GM19043 (cell line): ENCODE results near the gene KLHL12.

Experiments
- ATAC-seq: cut with Tn5 transposase; IDR thresholded peaks from one replicate; pipeline ENCODE4 v1.9.1; 2021; ENCODE audit warnings: low read depth; ENCODE audit not compliant: unreplicated experiment

Gene KLHL12

DNA sequence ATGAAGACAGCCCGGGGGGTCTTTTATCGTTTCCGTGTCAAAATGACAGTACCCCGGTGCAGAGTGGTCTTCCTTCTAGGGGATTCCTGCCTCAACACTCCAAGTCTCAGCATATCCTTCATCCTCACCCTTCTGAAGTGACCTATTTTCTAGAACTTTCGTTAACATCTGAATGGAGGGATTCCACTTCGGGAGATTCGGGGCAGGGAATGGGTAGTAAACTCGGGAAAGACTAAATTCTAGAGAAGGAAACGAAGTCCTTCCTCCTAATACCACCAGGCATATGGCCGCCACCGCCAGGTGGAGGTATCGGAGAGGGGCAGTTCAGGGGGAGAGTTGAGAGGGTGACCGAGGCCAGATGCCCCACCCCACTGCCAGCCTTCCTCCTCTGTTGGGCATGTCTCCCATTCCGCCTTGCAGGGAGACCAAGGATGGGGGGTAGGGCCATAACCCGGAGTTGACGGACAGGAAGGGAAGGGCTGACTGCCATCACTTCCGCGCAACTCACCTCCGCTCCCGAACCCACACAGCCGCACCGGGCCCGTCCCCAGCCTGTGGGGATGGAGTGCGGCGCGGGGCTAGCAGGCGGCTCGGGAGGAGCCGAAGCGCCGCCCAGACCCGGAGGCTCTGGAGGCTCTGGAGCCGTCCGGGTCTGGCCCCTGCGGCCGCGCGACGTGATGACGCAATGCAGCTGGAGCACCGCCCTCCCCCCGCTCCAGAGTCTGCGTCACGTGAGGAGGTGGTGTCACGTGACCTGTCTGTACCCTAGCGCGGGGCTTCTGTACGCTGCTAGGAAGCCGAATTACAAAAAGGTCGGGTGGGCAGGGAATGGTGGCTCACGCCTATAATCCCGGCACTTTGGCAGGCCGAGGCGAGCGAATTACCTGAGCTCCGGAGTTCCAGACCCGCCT lies at the start of gene KLHL12:
KLHL12 (minus strand) TSS at position 654 of the 911 bp plus-strand sequence. CDS start 2,072 bp downstream, outside the sequence.
- ATAC-seq, result peak; percentile 80

DNA sequence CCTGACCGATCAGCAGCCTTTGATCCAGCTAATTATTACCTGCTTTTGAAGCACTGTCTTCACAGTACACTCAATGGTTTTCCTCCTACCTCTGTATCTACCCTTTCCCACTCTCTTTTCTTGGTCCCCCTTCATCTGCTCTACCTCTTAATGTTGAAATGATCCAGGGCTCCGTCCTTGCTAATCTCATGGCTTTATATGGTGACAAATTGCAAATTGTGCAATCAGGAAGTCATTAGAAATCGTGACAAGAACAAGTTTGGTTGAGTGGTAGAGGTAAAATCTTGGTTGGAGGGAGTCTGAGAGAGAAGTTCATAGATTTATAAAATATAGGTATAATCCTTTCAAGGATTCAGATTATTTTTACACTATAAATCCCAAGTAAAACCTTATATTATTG lies 49.6 kb upstream of the KLHL12 start:
- no peak for ATAC-seq

DNA sequence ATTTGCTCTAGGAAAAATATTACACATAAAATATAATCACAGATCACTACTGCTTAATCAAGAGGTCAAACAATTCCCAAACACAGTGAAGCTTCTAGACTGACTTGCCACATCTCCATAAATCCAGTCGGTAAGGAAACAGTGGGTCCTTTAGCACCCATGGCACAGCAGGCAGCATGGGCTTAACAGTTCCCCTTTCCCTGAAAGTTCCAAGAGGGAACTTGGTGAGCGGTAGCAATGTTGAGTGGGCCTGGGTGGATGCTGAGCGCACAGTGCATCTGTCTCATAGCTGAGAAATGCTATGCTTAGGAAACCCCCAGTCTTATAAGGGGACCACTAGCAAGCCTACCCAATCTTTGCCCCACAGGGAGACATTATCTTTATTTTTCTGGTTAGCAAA lies 47.8 kb upstream of the KLHL12 start:
- no peak for ATAC-seq

DNA sequence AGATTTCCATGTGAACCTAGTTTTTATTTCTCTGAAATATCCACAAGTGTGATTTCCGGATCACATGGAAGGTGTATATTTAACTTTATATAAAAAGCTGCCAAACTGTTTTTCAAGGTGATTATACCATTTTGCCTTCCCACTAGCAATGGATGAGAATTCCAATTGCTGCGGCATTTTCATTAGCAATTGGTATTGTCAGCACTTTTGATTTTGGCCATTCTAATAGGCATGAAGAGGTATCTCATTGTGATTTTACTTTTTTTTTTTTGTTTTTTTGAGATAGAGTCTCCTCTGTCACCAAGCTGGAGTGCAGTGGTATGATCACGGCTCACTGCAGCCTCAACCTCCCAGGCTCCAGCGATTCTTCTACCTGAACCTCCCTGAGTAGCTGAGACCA lies 45.0 kb upstream of the KLHL12 start:
- no peak for ATAC-seq

DNA sequence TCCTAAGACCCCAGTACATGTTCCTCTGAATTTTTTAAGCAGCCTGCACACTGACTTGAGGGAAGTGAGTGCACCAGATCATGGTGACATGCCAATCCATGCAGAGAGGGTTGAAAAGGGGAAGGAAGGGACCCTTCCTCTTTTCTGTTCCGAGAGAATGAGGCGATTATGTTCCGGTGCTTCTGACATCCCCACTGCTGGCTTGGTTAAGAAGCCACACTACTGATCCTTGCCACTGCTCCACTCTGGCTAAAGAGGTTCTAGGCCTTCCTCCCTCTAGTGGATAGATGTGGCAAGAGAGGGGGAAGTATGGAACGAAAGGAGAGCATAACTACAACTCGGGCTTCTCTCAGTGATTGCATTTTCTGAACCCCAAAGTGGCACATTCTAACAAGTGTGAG lies 41.9 kb upstream of the KLHL12 start:
- ATAC-seq, result peak; percentile 62

DNA sequence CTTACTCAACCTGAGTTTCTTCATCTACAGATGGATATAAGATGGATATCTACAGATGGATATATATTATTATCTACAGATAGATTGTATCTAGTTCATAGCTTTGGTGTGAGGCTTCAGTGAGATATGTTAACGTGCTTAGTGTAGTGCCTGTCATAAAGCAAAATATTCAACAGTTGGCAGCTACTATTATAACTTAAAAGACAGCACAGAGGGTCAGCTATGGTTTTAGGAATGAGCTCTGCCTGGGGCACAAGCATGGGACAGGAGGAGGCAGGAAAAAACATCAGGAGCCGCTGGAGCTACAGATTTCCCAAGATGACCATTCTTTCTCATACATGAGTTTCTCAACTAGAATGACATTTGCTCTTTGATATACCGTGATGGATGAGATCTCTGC lies 41.3 kb upstream of the KLHL12 start:
- no peak for ATAC-seq

DNA sequence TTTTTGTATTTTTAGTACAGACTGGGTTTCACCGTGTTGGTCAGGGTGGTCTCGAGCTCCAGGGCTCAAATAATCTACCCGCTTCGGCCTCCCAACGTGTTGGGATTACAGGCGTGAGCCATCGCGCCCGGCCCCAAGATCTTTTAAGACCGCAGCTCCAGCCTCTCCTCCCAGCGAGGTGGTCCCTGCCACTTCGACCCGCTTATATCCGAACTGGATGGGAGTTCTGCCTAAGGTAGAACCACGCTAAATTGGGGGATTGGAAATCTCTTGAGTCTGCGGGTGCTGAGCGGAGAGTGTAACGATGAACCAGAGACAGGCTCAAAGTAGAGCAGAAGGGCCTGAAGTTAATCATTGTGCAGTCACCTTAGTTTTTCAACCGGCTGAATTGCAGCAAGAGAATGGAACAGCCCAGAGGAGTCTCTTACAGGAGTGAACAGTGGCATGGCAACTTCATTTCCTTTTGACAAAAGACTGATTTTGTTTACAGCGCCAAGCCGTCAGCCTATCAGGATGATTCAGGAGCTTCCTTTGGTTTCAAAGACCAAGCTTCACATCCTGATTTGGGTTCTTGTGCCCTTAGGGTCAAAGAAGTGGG lies 40.7 kb upstream of the KLHL12 start:
- no peak for ATAC-seq

DNA sequence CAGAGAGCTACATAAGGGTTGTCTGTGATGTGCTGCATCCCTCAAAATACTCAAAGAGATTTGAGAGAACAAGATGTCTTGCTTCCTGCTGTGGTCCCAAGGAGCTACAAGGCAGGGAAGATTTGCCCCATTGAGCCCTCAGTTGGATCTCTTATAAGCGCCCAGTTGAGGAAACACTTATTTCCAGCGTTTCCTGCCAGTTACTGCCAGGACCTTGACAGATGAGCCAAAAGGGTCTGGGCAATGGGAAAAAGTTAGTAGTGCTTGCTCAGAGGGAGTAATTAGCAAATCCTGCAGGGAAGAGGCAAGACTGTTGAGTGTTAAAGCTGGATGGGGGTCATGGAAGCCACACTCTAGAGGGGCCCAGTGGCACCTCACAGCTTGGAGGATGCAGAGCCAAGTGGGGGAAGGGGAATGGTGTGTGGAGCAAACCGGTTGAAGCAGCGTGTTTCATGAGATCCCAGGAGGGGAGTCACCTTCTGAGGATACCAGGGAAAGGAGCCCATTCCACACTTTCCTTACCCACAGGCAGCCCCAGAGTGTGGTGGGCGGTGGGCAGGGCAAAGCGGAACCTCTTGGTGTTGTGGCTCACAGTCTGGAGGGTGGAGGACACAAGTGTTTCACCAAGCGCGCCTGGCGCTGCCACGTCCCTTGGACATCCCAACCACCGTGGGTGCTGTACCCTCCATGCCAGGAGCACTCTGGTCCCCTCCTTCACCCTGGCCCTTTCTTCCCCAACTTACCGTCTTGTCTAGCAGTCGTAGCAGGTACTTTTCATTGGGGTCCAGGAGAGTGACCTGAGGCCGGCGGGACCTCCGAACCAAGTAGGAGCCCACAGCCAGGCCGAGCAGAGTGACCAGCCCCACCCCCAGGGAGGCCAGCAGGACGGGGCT lies 39.2 kb upstream of the KLHL12 start:
- no peak for ATAC-seq

DNA sequence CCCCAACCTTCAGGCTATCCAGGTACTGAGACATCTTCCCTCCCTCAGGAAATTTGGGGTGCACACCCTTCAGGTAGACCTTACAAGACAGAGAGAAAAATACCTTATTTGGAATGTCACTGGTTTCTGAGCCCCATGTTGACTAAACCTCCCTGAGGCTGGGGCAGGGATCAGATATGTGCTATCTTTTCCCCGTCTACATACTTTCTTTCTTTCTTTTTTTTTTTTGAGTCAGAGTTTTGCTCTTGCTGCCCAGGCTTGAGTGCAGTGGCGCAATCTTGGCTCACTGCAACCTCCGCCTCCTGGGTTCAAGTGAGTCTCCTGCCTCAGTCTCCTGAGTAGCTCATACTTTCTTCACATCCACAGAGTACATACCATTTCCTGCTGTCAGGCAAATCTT lies 38.4 kb upstream of the KLHL12 start:
- no peak for ATAC-seq

DNA sequence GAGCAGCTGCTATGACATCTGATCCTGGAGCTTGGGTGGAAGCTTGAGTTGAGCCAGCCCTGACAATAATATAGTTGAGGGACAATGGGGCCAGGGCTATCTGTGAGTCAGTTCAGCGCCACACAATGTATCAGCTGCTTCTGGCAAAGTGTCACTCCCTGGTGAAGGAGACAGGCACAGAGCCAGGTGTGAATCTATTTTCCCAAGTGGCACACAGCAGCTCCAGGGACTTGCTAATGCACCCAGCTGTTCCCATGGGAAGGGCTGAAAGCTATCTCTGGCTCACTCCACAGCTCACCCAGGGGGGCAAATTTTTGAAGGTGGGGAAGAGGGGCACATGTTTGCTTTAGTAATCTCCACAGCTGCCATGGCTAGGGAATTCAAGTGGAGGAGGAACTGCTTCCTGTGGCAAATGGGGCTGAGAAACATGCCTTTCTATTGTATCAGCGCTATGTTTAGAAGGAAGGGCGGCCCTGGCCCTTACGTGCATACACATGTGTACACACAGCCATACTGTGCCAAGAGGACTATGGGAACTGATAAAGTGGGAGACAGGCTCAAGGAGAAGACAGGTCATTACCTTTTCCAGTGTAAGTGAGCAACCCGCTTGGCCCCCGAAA lies 37.9 kb upstream of the KLHL12 start:
- no peak for ATAC-seq

DNA sequence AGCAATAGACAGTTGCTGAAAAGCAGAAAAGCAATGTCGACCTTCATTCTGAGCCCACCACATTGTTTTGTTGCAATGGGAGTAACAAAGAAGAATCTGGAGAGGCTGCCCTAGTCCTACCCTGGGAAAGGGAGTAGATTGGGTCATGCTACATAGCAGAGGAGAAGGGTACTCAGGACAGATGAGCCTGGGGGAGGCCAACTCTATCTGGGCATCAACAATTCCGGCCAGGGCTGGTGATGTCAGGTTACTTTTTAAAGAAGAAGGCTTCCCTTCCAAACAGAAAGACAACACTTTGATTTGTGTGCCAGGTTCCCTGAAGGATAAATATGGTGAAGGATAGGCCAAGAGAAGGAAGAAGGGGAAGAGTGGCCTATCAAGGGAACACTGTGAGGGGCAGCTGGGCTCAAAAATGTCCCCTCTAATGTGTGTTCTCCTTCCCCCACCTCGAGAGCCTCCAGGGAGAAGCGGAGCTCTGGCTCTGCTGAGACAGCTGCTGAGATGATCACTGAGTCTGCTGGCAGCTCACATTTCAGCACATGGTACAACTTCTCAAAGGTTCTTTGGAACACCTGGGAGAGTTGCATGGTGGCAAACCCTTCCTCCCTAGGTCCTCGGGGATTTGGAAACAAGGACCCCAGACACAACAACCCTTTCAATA lies 34.3 kb upstream of the KLHL12 start:
- ATAC-seq, result no peak

DNA sequence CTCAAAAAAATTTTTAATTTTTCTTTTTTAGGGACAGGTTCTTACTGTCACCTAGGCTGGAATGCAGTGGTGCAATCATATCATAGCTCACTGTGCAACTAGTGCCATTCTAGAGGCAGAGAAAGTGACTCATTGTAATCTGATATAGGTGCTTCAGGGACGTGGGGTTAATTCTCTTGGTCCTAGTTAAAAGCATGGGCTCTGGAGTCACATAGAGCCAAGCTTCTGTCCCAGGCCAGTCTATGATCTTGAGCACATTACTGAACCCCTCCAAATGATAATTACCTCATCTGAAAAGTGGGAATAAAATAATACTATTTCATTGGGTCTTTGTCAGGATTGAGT lies 32.2 kb upstream of the KLHL12 start:
- no peak for ATAC-seq

DNA sequence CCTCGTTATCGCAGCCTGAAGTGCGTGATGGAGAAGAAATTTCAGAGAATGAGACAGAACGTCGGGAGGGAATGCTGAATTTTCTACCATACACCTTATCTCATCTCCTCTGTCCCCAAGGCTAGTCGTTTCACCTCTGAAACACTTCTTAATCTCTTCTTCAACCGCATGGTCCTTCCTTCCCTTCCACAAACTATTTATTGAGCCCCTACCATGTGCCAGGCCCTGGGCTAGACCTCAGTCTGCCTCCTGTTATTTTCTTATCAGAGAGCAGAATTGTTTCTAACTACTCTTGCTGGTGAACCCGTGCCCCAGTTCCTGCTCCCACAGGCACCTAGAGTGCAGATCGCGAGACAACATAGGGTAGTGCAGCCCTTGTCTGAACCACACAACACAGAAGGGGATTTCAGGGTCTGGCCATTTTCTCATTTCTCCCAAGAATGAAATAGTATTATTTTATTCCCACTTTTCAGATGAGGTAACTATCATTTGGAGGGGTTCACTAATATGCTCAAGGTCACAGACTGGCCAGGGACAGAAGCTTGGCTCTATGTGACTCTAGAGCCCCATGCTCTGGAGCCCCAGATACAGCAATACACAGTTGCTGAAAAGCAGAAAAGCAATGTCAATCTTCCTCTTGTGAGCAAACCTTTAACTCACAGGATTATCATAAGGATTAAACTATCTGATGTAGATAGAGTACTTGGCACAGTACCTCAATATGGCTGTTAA lies 31.7 kb upstream of the KLHL12 start:
- no peak for ATAC-seq

DNA sequence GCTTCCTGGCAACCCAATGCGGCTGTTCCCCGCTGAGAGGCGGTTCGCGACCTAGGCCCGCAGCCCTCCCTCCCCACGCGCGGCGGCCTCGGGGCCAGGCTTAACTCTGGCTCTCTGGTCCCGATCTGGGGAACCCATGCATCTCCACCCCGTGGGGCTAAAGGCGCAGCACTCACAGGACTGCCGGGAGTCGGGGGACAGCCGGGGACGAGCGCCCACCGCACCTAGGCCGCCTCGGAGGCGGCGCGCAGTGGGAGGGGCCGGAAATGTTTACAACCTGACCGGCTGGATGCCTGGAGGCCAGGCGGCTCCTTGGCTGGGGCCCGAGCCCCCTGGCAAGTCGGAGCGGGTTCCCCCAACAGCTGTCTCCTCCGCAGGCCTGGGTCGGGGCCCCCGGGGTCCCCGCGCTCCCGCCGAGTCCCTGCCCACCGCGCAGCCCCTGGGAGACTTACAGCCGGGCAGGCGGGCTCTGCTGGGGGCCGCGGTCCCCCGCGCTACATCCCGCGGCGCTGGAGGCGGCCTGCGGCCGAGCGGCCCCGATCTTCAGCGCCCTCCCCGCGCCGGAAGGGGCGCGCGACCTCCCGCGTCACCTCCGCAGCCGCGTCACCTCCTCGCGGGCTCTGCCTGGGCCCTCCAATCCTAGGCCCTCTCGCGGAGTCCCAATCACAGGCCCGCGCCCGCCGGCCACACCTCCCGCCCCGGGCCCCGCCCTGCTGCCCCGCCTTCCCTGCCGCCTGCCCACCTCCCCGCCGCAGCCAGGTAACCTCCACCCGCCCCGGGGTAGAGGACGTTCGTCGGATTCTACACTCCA lies 30.9 kb upstream of the KLHL12 start, which contains the start of gene ADIPOR1:
ADIPOR1 (minus strand) TSS at position 580 of the 811 bp plus-strand sequence. CDS start 7,242 bp downstream, outside the sequence.
- ATAC-seq, result peak; percentile 99

DNA sequence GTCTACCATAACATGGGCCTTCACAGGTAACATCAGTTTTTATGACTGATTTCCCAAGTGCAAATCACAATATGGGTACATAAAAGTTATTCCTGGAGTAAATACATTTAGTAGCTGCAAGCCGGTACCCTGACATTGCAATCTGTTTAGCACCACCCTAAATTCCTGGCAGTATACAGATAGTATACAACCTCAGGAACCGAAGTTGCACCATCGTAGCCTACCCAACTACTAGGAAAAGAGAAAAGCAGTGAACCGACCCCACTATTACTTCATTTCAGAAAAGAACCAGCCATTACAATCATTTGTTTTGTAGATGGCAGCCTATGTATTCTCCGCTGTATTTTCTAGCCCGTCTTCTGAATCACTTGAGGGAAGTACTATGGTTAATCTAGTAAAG lies 29.9 kb upstream of the KLHL12 start:
- no peak for ATAC-seq

DNA sequence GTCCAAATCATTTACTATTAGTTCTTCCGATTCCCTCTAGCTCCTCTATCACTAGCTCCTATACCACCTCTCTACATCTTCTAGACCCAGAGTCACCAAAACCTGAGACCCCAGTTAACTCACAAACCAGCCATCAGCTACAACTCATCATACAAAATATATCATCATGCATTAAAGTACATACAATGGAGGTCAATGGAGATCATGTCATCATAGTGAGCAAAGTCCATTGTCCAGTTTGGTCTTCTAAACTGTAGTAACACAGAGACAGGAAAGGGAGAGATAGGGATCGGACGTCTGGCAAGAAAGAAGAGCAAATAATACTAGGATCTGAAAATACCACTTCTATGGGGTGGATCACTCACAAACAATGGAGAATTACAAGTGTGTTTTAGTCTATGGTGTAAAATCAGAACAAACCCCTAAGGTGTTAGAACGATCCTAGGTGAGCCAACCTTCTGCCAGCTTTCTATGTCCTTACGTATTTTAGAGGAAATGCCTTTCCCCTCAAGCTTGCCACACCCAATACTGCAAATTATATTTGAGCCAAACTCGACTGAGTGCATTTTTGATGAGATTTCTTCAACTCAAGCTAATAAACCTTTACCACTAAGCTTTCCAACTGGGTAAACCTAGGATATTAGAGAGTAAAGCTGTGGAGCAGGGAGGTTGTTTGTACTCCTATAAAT lies 27.2 kb upstream of the KLHL12 start:
- ATAC-seq, result no peak

DNA sequence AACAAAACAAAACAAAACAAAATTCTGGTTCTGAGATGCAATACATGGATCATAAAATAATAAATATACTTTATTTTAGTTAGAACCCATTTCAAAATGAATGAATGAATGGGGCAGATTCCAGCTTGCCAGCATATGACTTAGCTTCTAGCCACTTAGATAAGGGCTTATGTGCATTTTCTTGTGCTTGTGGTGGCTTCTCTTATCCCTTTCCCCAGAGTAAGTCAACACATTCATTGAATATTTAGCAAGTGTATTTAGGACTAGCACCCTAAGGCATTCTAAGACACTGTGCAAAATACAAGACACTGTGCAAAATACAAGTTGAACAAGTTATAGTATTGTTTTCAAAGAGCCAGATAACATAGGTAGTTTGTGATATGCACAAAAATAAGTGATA lies 26.4 kb upstream of the KLHL12 start:
- no peak for ATAC-seq

DNA sequence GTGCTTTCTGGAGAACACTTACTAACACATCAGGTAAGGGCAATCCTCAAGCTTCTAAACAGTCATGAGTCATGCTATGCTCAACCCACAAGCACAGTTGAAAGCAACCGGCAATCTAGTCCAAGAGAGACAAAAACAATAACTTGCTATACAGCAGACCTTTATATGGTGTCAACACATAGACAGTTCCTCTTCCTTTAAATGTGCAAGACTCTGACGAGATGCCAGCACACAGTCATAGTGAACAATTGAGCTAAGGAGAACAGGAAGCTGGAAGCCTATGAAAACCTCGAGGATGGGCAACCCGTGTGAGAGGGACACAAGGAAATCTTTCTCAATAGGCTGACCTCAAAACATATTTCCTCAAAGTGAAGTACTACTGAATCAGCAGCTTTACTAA lies 25.8 kb upstream of the KLHL12 start:
- ATAC-seq, result no peak
